Bladder microvascular endothelial cell (primary cell): ENCODE measurements around the gene SKA1. TPM values are rescaled to one million over a fixed set of nuclear protein-coding genes. Genes with fewer than 3 reads are reported as not detected.

Experiments
- total RNA-seq: library from RNA; depleted of rRNA; stranded (reverse); fragments of >200 nt; gene quantifications from 2 replicates; pipeline ENCODE4 v1.2.3, GENCODE V29; 2014

Gene SKA1, protein sequence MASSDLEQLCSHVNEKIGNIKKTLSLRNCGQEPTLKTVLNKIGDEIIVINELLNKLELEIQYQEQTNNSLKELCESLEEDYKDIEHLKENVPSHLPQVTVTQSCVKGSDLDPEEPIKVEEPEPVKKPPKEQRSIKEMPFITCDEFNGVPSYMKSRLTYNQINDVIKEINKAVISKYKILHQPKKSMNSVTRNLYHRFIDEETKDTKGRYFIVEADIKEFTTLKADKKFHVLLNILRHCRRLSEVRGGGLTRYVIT
- 5.6 and 10.7 TPM in 2 replicates for total RNA-seq

DNA sequence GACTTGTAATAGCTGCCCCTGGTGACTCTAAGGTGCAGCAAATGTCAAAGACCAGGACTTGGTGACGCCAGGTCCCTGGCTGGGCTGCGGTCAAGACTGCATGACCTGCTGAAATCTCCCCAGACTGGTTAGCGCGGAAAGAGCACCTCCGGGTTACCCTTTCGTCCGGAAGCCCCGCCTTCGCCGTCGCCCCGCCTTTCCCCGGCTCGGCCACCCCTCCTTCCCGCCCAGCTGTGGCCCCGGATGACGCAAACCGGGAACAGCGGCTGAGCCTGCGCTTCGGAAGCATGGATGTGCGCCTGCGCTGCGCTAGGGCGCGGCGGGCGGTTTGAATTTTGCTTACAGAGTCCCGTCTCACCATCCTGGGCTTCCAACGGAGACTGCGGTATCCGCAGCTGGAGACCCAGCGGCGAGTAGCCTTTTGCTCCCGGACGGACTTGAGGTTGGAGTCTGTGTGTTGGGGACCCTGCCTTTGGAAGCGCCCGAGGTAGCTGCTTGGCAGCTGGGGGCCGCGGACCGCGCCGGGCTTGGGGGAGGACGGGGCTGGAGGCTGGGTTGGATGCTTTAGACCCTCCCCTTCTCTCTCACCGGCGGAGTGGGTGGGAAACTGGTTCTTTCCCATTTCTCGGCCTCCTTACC, at the start of gene SKA1:
Gene SKA1 (plus strand): TSS at position 294 of the 639 bp plus-strand sequence. CDS start 785 bp downstream, outside the sequence.

Other genes with a start within 250 kb of the SKA1 start
- 0.31 and 1.1 TPM in 2 replicates for gene MYO5B, start 179.9 kb upstream of the SKA1 start, total RNA-seq
- gene CFAP53, start 108.6 kb upstream of the SKA1 start, total RNA-seq = 0.16 and 0.31 TPM in 2 replicates
- 41.1 and 71.3 TPM in 2 replicates for gene MBD1, start 93.5 kb upstream of the SKA1 start, total RNA-seq
- 33.4 and 54.4 TPM in 2 replicates for gene CXXC1, start 87.4 kb upstream of the SKA1 start, total RNA-seq
- gene MAPK4, start 185.0 kb downstream of the SKA1 start, total RNA-seq = not detected in 2 replicates